ENCODE measurements around the gene HS3ST3B1. TPM values are rescaled to one million over a fixed set of nuclear protein-coding genes. Genes with fewer than 3 reads are reported as not detected.

Gene HS3ST3B1
- total RNA-seq, 2 experiments from 2014 or later: 5.0 to 5.7 TPM

- POLR2A ChIA-PET: no interaction called here
- no peak overlapping the region for H3K4me3 Mint-ChIP-seq
Measured at GRCh38 chr17:14310605-14311004, 9.7 kb downstream of the HS3ST3B1 start.

DNA sequence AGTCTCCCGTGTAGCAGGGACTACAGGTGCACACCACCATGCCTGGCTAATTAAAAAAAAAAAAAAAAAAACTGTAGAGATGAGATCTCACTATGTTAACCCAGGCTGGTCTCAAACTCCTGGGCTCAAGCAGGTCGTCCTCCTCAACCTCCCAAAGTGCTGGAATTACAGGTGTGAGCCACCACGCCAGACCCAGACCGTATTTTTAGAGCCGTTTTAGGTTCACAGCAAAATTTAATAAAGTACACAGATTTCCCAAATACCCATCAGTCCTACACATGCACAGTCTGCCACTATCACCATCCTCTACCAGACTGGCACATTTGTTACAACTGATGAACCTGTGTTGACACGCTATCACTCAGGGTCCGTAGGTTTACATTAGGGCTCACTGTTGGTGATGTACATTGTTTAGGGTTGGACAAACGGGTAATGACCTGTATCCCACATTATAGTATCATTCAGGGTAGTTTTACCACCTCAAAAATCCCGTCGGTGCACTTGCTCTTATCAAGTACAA, 10.4 kb downstream of the HS3ST3B1 start:
- Mint-ChIP-seq H3K4me3 (no peak overlapping the region), H3K27ac (no peak overlapping the region), H3K36me3 (ENCODE audit: low read depth) (peaks cover 17% of the 10 kb centered on the region), H3K27me3 (no peaks in the 10 kb centered on the region), H3K9me3 (ENCODE audit: low read depth) (no peaks in the 10 kb centered on the region), H3K4me1 (peaks cover 58% of the 10 kb centered on the region)
- intact Hi-C loops (cut with DNase I, micrococcal nuclease): no loop called here
- ATAC-seq: no peak
- POLR2A ChIA-PET: no interaction called here
- CTCF ChIA-PET: no interaction called here
- DNase-seq: no peak

More at GRCh38 chr17:14310605-14311004, 9.7 kb downstream of the HS3ST3B1 start:
- DNase-seq (no peak), ATAC-seq (no peak)
- CTCF ChIA-PET: no interaction called here
- peaks cover 17% of the 10 kb centered on the region for H3K36me3 Mint-ChIP-seq (ENCODE audit: low read depth)
- H3K27me3 Mint-ChIP-seq: no peaks in the 10 kb centered on the region
- H3K27ac Mint-ChIP-seq: peak overlapping the region; percentile 13
- H3K4me1 Mint-ChIP-seq: peaks cover 60% of the 10 kb centered on the region
- no peaks in the 10 kb centered on the region for H3K9me3 Mint-ChIP-seq (ENCODE audit: low read depth)
- intact Hi-C loops (cut with DNase I, micrococcal nuclease): no loop called here

GRCh38 chr17:14311981-14312380, 11.1 kb downstream of the HS3ST3B1 start:
- POLR2A ChIA-PET: no interaction called here
- intact Hi-C loops (cut with DNase I, micrococcal nuclease): no loop called here
- Mint-ChIP-seq H3K36me3 (ENCODE audit: low read depth) (peaks cover 17% of the 10 kb centered on the region), H3K9me3 (ENCODE audit: low read depth) (no peaks in the 10 kb centered on the region), H3K4me3 (no peak overlapping the region), H3K27me3 (no peaks in the 10 kb centered on the region), H3K4me1 (peaks cover 60% of the 10 kb centered on the region), H3K27ac (no peak overlapping the region)
- DNase-seq: no peak
- CTCF ChIA-PET: interaction anchor here (0.6 kb wide), 1 partner anchor 85 kb away, joined by 3 read pairs; no protein-coding TSS in a partner anchor
- no peak for ATAC-seq

DNA sequence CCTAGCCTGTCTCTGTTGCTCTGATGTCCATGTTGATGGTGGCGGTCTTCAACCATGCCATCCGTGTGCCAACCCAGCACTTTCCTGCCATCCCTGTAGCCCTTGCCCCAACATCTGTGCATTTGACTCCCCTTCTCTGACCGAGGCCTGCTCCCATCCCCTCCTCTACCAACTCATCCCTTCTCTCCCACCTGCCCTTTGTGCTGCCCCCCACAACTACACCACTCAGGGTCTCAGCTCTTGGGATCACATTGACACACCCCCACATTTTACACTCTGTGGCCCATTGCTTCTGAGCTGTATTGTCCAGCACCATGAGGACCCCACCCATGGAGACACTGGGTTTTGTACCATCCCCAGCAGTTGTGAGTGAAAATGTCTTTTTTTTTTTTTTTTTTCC, 11.6 kb downstream of the HS3ST3B1 start:
- ChIA-PET CTCF (interaction anchor here (0.6 kb wide), 1 partner anchor 85 kb away, joined by 3 read pairs; no protein-coding TSS in a partner anchor), POLR2A (no interaction called here)
- H3K9me3 Mint-ChIP-seq (ENCODE audit: low read depth): no peaks in the 10 kb centered on the region
- ATAC-seq (no peak), DNase-seq (no peak)
- intact Hi-C loops (cut with DNase I, micrococcal nuclease): no loop called here
- no peak overlapping the region for H3K4me3 Mint-ChIP-seq
- H3K27ac Mint-ChIP-seq: no peak overlapping the region
- H3K27me3 Mint-ChIP-seq: no peaks in the 10 kb centered on the region
- peaks cover 17% of the 10 kb centered on the region for H3K36me3 Mint-ChIP-seq (ENCODE audit: low read depth)
- H3K4me1 Mint-ChIP-seq: peaks cover 65% of the 10 kb centered on the region

DNA sequence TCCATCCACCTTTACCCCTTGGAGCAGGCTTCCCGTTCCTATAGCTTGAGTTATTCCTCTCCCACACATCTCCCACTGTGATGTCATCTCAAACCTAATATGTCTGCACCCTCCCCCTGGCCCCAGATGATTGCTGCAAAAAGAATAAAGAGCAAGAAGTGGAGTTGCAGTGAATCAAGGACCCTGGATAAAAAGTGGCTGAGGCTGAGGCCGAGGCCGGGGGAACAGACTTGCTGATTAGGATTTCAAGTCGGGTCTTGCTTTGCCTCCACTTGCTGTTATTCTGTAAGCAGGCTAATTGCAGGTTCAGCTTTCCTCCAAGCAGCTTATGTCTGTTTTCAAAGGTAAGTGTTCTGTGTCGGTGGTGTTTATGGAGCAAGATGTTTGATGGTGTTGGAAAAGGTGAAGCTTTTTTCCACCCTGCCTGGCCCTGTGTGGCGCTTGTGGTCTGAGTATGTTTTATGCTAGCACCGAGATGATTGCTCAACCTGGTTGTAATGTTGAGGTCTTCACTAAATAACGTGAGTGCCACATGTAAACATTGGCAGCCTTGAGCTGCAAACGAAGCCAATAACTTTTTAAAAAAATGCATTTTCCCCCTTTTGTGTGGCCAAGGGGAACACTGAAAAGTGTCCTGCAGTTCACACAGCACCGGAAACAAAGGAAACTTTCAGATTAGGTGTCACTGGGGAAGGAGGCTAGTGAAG, 15.4 kb downstream of the HS3ST3B1 start:
- ATAC-seq: no peak
- POLR2A ChIA-PET: no interaction called here
- no peak for DNase-seq
- Mint-ChIP-seq H3K9me3 (ENCODE audit: low read depth) (no peaks in the 10 kb centered on the region), H3K4me1 (peaks cover 74% of the 10 kb centered on the region), H3K27me3 (no peaks in the 10 kb centered on the region), H3K36me3 (ENCODE audit: low read depth) (peaks cover 14% of the 10 kb centered on the region), H3K27ac (peak overlapping the region; percentile 15), H3K4me3 (no peak overlapping the region)
- intact Hi-C loops (cut with DNase I, micrococcal nuclease): no loop called here
- CTCF ChIA-PET: interaction anchor here (0.6 to 1.9 kb wide), 2 partner anchors 14 to 15 kb away, joined by 3 to 6 read pairs; partner anchors contain the start of gene HS3ST3B1

DNA sequence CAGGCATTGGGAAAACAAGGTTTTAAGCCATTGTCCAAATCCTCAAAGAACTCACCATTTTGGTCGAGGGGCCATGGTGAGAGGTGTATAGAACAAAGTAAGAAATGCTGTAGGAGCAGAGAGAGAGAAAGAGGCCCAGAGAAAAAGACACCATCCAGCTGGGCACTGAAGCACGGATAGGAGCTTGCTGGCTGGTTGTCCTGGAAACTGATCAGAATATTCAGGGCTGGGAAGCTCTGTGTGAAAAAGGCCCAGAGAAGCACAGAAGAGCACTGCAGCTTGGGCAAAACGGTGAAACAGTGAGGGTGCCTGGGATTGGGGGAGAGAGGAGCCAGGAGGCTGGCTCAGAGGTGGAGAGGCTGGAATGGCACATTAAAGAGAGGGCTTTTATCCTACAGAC, 16.5 kb downstream of the HS3ST3B1 start:
- H3K36me3 Mint-ChIP-seq (ENCODE audit: low read depth): peaks cover 8% of the 10 kb centered on the region
- no peak overlapping the region for H3K4me3 Mint-ChIP-seq
- DNase-seq (no peak), ATAC-seq (no peak)
- peaks cover 76% of the 10 kb centered on the region for H3K4me1 Mint-ChIP-seq
- H3K27me3 Mint-ChIP-seq: no peaks in the 10 kb centered on the region
- intact Hi-C loops (cut with DNase I, micrococcal nuclease): no loop called here
- CTCF ChIA-PET: interaction anchor here (1.5 to 1.9 kb wide), 2 partner anchors 16 to 17 kb away, joined by 5 to 6 read pairs; partner anchors contain the start of gene HS3ST3B1
- POLR2A ChIA-PET: no interaction called here
- H3K9me3 Mint-ChIP-seq (ENCODE audit: low read depth): no peaks in the 10 kb centered on the region
- peak overlapping the region; percentile 11 for H3K27ac Mint-ChIP-seq

- peaks cover 76% of the 10 kb centered on the region for H3K4me1 Mint-ChIP-seq
- POLR2A ChIA-PET: interaction anchor here (1.2 kb wide), 2 partner anchors 9 to 17 kb away, joined by 3 read pairs; partner anchors contain the start of gene HS3ST3B1
- intact Hi-C loops (cut with DNase I, micrococcal nuclease): no loop called here
- CTCF ChIA-PET: interaction anchor here (0.7 to 1.5 kb wide), 5 partner anchors 9 to 111 kb away, joined by 3 to 7 read pairs (median 5); partner anchors contain the start of gene HS3ST3B1
- peaks cover 5% of the 10 kb centered on the region for H3K36me3 Mint-ChIP-seq (ENCODE audit: low read depth)
- DNase-seq (no peak), ATAC-seq (peak; percentile 21)
- H3K27ac Mint-ChIP-seq: peak overlapping the region; percentile 66
- no peaks in the 10 kb centered on the region for H3K27me3 Mint-ChIP-seq
- no peaks in the 10 kb centered on the region for H3K9me3 Mint-ChIP-seq (ENCODE audit: low read depth)
- H3K4me3 Mint-ChIP-seq: peak overlapping the region; percentile 7
Measured at GRCh38 chr17:14318109-14318917, 17.4 kb downstream of the HS3ST3B1 start.

DNA sequence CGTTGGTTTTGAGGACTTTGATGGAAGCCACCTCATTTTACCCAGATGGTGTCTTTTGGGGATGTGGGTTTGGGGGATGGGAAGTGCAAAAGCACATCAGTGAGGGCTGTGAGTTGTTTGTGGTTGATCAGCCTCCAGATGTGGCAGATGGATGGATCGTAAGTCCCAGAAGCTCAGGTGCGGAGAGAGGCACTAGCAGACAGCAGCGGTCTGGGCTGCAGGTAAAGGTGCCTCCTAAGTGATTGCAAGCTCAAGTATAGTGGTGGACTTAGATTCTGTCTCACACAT, 18.0 kb downstream of the HS3ST3B1 start:
- ChIA-PET CTCF (interaction anchor here (0.7 to 1.5 kb wide), 5 partner anchors 10 to 111 kb away, joined by 3 to 7 read pairs (median 5); partner anchors contain the start of gene HS3ST3B1), POLR2A (interaction anchor here (1.2 kb wide), 2 partner anchors 10 to 18 kb away, joined by 3 read pairs; partner anchors contain the start of gene HS3ST3B1)
- Mint-ChIP-seq H3K4me3 (peak overlapping the region; percentile 7), H3K36me3 (ENCODE audit: low read depth) (peaks cover 4% of the 10 kb centered on the region), H3K27ac (peak overlapping the region; percentile 66), H3K27me3 (no peaks in the 10 kb centered on the region), H3K4me1 (peaks cover 76% of the 10 kb centered on the region), H3K9me3 (ENCODE audit: low read depth) (no peaks in the 10 kb centered on the region)
- no peak for DNase-seq
- peak; percentile 60 for ATAC-seq
- intact Hi-C loops (cut with DNase I, micrococcal nuclease): no loop called here

- Mint-ChIP-seq H3K4me1 (peaks cover 75% of the 10 kb centered on the region), H3K36me3 (ENCODE audit: low read depth) (no peaks in the 10 kb centered on the region), H3K4me3 (no peak overlapping the region), H3K27ac (peak overlapping the region; percentile 4), H3K27me3 (no peaks in the 10 kb centered on the region), H3K9me3 (ENCODE audit: low read depth) (no peaks in the 10 kb centered on the region)
- ChIA-PET CTCF (interaction anchor here (1.3 kb wide), 1 partner anchor 11 kb away, joined by 6 read pairs; no protein-coding TSS in a partner anchor), POLR2A (no interaction called here)
- ATAC-seq (no peak), DNase-seq (no peak)
- intact Hi-C loops (cut with DNase I, micrococcal nuclease): loop anchor here in 1 of 2 experiments (5.0 kb wide), 1 partner anchor 82 kb away; no protein-coding TSS in a partner anchor
Measured at GRCh38 chr17:14320098-14320497, 19.2 kb downstream of the HS3ST3B1 start.

- POLR2A ChIA-PET: no interaction called here
- peaks cover 76% of the 10 kb centered on the region for H3K4me1 Mint-ChIP-seq
- DNase-seq (no peak), ATAC-seq (no peak)
- H3K4me3 Mint-ChIP-seq: no peak overlapping the region
- H3K9me3 Mint-ChIP-seq (ENCODE audit: low read depth): no peaks in the 10 kb centered on the region
- H3K36me3 Mint-ChIP-seq (ENCODE audit: low read depth): peaks cover 1% of the 10 kb centered on the region
- H3K27me3 Mint-ChIP-seq: no peaks in the 10 kb centered on the region
- CTCF ChIA-PET: interaction anchor here (0.6 to 1.2 kb wide), 8 partner anchors 12 to 1691 kb away, joined by 3 to 5 read pairs (median 3); no protein-coding TSS in a partner anchor
- intact Hi-C loops (cut with DNase I, micrococcal nuclease): loop anchor here in 1 of 2 experiments (5.0 kb wide), 1 partner anchor 81 kb away; no protein-coding TSS in a partner anchor
- H3K27ac Mint-ChIP-seq: peak overlapping the region; percentile 58
Measured at GRCh38 chr17:14320734-14321475, 20.0 kb downstream of the HS3ST3B1 start.
